ENCODE results near the gene IRX4.

IRX4 gene

DNA sequence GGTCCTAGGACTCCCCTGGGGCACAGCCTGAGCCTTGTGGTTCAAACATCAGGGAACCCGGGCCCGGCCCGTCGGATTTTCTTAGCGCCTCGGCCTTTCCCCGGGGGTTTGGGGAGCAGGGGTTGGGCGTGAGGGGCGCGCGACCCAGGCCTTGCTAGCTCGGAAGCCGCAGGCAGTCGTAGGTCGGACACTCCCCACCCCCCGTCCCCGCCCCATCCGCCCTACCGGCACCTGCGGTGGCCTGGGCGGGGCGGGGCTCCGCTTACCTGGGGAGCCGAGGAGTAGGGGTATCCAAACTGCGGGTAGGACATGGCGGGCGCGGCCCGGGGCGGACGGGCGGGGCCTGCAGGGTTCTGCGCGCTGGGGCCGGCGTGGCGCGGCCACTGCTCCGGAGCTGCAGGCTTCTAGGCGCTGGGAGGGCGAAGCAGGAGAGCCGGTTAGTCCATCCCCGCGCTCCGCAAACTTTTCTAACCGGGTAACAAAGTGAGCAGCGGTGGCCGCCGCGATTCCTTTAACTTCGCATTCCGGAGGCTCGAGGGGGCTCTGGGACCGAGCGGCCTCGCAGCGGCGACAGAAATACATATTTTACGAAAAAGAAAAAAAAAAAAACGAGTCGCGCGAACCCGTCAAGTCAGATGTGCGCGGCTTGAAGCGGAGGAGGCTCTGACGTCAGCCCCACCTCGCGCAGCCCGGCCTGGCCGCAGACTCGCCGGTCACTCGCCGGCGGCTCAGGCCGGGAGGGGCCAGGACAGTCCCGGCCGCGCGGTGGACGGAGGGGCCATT lies at the start of gene IRX4:
Gene IRX4, minus strand, starts transcription at position 589 of the 783 bp plus-strand sequence. Its CDS starts 278 bp downstream, at position 311.
- no peak for DNase-seq

DNA sequence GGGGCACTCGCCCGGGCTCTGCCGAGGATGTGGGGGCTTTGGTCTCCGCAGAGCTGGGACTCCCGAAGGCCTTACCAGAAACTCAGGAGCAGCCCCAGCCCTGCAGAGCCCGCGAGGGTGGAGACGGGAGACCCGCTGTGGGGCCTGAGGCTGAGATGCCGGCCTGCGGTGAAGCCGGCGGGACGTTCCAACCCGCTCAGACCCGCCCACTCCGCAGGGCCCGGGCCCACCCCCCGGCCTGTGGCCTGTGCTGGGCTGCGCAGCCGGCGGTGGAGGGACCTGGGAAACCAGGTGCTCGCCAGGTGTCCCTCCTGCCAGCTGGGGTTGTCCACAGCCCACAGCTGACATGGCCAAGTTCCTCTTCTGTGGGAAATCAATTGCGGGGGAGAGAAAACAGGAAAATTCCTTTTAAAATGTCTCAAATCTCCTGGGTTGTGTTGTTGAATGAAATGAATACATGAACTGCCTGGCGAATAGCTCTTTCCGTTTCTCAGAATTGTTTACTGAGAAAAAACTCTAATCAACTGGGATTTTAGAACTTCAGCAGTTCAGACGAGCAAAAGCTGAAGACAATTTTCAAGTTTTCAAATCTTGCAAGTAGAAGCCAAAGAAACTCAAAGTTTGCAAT lies 49.0 kb upstream of the IRX4 start:
- no peak for DNase-seq

DNA sequence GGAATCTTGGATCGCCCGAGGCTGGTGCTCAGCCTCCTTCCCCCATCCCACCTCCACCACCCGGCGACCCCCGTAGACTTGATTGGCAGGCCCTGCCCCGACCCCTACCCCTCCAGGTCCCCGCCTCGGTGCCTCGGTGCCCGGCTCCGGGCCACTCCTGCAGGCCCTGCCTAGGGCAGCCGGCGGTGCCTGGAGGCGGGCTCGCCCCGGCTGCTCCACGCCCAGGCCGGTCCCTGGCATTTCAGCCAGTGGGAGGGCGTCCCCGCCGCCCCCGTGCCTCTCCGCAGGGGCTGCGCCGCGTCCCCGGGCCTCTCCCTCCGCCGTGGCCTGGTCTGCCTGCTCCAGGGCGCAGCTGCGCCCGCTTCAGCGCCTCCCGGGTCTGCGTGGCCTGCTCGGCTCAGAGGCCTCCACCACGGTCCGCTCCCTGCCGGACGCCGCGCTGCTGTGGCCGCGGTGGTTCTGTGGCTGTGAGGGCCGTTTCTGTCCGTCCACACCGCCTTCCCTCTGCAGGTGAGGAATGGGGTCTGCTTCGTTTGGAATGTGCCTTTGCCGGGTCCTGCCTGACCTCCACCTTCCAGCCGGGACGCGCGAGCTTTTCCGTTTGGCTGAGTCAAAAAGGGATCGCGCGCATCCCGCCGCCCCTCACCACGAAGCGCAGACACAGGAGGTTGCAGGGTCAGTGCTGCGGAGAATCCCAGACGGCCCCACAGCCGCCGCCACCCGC lies 48.3 kb upstream of the IRX4 start:
- no peak for DNase-seq

DNA sequence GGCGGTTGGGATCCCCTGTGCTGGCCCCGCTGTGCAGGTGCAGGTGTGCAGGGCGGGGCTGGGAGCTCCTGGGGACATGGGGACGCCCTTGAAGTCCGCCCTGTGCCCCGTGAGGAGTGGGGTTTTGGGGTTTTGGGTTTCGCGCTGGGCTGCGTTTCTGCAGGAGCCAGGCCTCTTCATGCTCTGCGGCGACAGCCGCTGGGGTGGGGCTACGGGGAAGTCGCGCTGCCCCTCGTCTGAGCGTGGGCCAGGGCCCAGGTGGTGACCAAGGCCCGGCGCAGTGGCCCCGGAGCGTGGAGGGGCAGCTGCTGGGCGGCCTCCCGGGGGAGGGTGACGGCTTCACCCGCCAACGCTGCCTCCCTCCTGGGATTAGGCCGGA lies 47.8 kb upstream of the IRX4 start:
- no peak for DNase-seq

DNA sequence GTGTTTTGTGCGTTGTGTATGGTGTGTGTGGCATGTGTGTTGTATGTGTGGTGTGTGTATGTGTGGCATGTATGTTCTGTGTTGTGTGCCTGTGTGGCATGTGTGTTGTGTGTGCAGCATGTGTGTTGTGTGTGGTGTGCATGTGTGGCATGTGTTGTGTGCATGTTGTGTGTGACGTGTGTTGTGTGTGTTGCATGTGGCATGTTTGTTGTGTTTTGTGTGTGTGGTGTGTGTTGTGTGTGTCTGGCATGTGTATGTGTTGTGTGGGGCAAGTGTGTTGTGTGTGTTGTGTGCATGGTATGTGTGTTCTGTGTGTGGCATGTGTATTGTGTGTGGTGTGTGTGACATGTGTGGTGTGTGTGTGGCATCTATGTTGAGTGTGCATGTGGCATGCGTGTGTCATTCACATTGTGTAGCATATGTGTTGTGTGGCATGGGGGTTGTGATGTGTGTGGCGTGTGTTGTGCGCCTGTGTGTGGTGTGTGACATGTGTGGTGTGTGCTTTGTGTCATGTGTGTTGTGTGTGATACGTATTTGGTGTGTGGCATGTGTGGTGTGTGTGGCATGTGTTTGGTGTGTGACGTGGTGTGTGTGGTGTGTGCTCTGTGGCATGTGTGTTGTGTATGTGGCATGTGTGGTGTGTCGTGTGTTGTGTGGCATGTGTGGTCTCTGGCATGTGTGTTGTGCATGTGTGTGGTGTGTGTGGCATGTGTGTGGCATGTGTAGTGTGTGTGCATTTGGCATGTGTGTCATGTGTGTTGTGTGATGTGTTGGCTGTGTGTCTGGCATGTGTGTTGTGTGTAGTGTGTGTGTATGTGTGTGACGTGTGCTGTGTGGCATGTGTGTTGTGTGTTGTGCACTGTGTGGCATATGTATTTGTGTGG lies 46.6 kb upstream of the IRX4 start:
- no peak for DNase-seq

DNA sequence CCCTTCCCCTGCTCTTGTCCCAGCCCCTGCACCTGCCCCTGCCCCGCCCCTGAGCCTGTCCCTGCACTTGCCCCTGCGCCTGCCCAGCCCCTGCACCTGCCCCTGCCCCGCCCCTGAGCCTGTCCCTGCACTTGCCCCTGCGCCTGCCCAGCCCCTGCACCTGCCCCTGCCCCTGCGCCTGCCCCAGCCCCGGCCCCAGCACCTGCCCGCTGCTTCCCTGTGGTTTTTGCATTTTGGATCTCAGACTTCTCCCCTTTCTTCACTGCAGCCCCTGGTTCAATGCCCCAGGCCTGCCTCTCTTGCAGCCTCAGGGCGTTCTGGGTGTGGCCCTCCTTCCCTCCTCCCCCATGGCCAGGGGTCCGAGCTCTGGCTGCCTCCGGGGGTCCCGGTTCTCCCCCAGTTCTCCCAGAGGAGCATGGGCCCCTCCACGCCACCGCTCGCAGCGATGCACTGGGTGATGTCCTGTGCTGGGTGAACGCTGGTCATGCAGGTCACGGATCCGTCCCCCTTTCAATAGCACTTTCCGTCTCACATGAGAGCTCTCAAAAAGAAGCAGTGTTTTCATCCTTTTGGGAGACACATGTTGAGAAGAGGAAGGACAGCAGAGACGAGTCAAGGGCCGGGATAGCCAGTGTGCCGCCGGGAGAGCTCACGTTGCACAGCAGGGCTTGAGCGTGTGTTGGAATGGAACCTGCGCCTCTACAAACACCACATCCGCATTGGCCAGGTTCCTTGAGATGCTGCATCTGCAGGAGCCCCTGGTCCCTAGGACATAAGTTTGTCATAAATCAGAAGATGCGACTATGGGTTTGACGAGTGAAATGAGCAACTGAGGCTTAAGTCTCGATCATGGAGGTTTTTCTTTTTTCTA lies 44.0 kb upstream of the IRX4 start:
- DNase-seq: no peak

DNA sequence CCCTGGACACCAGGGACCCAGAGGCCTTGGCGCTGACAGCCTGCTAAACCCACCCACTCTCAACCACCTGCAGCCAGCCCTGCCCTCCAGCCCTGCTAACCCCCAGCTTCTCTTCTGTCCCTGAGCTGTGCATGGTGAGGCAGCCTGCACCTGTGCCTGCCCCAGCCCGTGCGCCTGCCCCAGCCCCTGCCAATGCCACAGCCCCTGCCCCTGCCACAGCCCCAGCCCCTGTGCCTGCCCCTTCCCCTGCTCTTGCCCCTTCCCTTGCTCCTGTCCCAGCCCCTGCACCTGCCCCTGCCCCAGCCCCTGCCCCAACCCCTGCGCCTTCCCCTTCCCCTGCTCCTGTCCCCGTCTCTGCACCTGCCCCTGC lies 43.3 kb upstream of the IRX4 start:
- no peak for DNase-seq

DNA sequence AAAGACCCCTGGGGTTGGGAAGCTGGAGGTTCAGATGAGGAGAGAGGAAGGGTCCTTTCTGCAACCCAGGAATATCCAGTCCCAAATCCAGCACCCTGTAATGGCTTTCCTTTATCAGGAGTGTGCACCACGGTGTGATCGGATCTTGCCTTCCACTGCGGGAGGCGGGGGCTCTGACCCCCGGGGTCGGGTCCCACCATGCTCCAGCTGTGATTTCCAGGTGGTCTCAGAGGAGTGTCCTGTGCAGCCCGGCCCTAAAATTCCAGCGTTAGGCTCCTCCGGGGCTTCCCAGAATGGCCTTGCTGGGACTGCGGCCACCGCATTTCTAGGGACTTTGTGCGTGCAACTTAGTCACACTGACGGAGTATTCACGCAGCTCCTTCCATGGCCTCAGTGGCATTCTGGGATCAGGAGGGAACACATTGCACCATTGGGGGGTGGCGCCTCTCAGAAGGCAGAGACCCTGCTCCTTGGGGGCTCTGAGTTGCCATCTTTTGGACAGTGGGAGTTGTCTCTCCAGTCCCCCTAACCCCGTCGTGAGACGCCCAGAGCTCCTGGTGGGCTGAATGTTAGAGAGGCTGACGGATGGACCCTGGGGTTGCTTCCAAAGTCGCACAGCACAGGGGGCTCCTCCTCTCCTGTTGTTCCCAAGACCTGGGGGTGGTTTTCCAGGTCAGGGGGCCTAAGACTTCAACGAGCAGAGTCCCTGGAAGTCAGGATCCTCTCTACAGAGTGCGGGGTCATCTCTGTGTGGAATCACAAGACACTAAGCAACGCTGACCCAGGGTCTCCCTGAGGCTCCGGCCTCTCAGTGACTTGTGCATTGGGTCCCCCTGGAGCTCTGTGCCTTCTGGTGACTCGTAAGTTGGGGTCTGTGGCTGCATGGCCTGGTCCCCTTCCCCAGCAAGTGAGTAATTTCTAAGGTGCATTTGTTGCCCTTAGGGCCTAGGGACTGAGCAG lies 42.7 kb upstream of the IRX4 start:
- no peak for DNase-seq

DNA sequence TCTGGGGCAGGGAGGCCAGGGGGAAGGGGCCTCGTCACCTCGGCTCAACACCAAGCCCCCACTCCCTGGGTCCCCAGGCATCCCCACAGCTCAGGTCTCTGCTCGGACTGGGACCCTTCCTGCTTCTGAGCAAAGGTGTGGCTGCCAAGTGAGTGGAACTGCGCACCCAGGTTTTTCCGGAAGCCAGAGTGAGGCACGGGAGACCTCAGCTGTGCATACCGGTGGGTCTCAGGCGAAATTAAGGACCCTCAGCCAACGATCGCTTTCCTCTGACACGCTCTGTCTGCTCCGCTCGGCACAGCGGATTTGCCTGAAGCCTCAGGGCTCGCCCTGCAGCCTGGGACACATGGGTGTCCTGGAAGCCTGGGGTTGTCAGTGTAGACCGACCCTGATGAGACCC lies 41.0 kb upstream of the IRX4 start:
- DNase-seq: no peak

DNA sequence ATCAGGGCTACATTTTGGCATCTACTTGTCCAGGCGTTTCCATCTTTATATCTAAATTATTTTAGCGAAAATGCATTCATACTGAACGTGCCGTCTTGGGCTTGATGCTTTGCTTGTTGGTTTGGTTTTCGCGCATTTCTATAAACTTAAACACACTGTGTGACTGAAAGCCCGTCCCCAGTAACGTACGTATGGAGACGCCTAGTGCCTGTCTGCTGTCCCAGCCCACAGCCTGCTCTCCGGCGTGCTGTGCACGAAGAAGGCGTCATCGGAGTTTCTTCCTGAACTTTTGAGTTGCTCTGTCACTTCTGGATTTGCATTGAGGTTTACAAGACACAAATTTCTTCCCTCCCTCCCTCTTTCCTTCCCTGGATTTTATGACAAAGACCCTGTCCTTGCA lies 40.6 kb upstream of the IRX4 start:
- DNase-seq: no peak

DNA sequence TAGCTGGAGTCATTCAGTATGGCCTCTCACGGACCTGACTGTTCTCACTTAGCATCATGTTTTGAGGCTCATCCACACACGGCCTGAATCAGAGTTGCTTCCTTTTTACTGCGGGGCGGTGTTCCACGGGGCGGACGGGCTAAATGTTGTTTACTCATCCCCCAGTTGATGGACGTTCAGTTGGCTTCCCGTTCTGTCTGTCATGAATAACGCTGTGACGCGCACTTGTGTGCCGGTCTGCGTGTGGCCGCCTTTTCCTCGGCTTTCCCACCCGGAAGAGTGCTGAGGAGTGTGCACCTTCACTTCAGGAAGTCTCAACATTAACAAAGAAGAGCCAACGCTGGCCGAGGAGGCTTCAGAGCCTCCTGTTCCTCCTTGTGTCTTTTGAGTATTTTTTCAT lies 39.0 kb upstream of the IRX4 start:
- DNase-seq: no peak

DNA sequence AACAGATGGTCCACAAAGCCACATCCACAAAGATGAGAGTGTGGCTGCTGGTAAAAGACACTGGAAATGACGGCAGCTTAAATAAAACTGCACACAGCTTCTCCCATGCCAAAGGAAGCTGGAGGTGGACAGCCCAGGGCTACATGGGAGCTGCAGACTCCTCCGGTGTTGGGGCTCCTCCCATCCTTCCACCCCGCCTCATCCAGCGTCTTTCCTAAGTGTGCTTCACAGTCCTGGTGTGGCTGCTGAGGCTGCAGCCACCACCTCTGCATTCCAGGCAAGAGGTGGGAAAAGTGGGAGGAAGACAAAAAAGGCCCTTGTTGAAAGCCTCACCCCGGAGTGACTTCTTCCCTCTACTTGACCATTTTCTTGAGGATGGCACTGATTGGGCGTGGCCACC lies 37.0 kb upstream of the IRX4 start:
- DNase-seq: no peak

DNA sequence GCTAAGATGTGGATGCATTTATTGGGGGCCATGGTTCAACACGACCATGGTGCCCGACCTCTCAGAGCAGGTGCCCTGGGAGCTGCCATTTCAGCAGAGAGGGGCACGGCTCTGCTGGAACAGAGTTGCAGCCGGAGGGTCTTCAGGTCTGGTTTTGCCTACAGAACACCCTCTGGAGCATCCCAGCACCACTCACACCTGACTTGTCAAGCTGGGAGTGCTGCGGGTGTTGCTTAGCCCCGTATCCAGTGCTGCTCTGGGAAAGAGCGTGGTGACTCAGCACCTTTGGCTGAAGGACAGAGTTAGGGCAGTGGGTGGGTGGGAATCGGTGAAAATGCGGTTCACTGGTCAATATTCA lies 36.5 kb upstream of the IRX4 start:
- no peak for DNase-seq

DNA sequence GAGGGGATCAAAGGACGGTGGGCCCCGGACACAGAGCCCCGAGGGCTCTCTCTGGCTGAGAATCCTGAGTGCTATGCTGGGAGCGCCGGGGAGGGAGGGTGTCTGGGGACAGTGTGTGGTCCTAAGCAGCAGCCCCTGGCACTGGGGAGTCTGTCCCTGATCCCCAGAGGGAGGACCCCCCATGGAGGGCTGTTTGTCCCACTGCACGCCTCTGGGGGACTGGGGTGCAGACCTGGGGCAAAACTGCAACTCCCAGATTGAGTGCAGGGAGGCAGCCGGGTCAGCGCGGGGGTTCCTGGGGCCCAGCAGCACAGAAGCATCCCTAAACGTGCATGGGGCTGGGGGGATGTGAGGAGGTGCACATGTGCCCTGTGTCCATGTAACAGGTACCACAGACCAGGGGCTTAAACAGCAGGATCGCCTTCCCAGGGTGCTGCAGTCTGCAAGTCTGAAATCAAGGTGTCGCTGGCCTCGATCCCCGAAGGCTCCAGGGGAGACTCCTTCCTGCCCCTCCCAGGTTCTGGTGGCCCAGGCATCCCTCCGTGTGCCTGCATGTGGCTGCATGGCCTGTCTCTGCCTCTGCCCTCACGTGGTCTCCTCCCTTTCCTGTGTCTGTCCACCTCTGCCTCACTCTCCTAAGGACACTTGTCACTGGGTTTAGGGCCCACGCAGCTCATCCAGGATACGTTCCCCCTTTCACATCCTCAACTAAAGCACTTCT lies 35.9 kb upstream of the IRX4 start:
- no peak for DNase-seq

DNA sequence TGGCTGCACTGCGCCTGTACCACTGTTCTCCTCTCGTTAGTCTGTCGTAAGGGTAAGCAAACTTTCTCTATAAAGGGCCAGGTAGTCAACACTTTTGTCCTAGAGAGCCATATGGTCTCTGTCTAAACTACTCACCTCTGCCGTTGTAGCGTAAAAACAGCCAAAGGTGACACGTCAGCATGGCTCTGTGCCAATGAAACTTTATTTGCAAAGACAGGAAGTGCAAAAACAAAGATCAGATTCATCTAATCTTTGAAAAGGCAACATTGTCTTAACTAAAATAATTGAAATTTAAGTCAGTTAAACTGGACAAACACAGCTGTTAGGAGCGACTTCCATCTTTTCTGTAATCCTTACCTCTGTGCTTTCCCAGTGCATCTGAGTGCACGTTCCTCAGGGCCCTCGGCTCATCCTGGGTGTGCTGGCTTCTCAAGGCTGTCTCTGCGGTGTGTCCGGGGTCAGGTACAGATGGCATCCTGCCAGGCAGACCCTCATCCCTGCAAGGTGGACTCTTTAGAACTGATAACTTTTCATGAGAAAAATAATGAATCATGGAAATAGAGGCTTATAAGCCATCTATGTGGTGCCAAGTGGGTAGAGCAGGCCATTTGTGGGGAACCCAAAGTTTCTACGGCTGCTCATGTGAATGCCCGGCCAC lies 35.2 kb upstream of the IRX4 start:
- no peak for DNase-seq

DNA sequence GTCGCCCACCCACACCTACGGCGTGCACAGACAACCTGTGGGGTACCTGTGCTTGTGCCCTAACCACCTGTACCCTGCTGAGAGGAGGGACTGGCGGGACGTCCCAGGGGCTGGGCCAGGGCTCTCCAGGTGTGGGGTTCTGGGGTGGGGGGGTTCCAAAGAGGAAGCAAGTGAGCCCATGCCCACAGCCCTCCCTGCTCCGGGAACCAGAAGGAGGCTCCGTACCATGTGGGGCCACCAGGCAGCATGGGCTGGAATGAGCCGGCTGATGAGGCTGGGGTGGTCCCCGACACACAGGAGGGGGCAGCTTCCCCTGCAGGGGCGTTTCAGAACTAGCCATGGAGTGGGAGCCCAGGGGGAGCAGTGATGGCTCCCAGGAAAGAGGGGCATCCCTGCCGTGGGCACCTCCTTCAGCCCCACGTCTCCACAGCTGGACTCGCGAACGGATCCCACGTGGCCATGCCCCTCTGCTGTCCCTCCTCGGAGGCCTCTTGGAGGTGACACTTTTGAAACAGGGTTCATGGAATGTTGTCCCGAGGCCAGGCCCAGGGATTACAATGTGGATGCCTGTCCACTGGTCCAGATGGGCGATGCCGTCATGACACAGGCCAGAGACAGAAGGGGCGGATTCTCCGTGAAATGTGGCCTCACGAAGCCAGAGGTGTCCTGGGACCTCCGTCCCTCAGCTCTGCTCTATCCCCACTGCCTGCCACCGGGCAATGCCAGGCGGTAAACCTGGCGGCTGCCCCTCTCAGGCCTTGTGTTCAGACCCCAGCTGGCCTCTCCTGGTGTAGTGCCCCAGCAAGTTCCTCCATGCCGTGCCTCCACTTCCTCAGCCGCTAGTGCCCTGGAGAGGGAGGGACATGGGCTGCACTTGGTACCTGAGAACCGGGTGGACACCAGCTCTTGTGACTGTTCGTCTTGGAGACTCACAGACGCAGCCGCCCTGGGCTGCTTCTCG lies 33.6 kb upstream of the IRX4 start:
- no peak for DNase-seq

DNA sequence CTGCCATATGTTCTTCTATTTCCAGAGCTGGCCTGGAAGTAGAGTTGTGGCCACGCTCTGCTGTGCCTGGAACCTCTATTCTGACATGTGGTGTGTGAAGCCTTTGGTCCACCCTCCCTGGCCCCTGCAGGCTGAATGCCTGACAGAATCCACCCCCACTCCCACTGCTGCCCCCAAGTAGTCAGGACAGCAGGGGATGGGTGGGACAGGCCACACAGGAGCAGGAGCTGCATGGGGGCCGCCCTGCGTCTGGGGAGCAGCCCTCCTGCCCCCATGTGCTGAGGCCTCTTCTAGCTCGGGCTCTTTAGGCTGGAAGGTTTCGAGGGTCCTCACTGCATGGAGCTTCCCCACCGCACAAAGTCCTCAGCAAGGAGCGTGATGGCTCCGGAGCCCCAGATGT lies 32.6 kb upstream of the IRX4 start:
- no peak for DNase-seq

DNA sequence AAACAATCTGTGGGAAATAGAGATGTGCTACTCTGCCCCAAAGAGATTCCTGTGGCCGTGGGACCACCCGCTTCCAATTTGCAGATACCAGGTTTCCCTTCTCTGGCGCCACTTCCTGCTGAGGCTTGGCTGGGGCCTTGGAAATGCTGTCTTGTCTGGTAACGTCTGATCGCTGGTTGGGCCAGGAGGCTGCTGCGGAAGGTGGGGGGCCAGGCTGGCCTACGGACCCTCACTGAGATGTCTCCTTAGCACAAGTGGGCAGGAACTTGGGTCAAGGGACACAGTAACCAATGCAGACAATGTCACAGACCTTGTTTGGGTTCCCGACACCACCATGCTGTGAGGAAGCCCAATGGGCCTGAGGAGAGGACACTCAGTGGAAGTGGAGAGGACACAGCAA lies 31.7 kb upstream of the IRX4 start:
- DNase-seq: no peak

DNA sequence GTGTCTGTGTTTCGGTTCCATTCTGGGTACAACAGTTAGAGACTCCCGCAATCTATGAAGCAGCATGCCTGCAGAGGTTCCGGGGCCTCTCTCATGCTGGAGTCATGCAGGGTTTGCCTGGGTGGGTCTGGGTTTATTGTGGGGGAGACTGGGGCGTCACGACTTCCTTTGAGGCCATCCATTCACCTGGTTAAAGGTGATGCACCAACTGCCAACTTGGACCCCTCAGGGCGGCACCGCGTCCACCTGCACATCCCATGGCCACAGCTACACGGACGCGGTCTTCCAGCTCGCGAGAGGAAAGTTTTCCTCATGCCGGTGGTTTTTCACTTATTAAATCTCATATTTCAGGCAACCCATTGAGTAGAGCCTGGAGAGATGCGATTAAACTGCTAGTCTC lies 30.9 kb upstream of the IRX4 start:
- DNase-seq: no peak
